Endodermal cell (in vitro differentiated cells): ENCODE measurements around the gene TSPAN9. TPM values are rescaled to one million over a fixed set of nuclear protein-coding genes. Genes with fewer than 3 reads are reported as not detected.
A peak's percentile ranks its signal among the peaks of the same experiment; 100 is the strongest.

Experiments used
- DNase-seq: peaks from one replicate; pipeline ENCODE4 v3.0.0-alpha.2; 2017
- H3K27ac ChIP-seq: 2 replicates; pipeline ENCODE4 v1.5.1; 2013; ENCODE audit warnings: mild to moderate bottlenecking, low read depth, low read length, moderate library complexity
- H3K27me3 ChIP-seq: 2 replicates; pipeline ENCODE4 v1.6.1; 2013; ENCODE audit warnings: mild to moderate bottlenecking, low read length, moderate library complexity; ENCODE audit not compliant: insufficient read depth, control insufficient read depth, poor library complexity, severe bottlenecking
- H3K36me3 ChIP-seq: 2 replicates; pipeline ENCODE4 v1.7.0; 2013; ENCODE audit warnings: mild to moderate bottlenecking, low read length, moderate library complexity; ENCODE audit not compliant: control insufficient read depth, insufficient read depth
- H3K4me1 ChIP-seq: one replicate; pipeline ENCODE4 v1.7.0; 2013; ENCODE audit warnings: low read length; ENCODE audit not compliant: control insufficient read depth, insufficient read depth
- H3K4me3 ChIP-seq: 2 replicates; pipeline ENCODE4 v1.5.1; 2013; ENCODE audit warnings: mild to moderate bottlenecking, low read length, moderate library complexity
- H3K9ac ChIP-seq: 2 replicates; pipeline ENCODE4 v1.6.1; 2013; ENCODE audit warnings: mild to moderate bottlenecking, low read length, moderate library complexity; ENCODE audit not compliant: poor library complexity, severe bottlenecking; ENCODE audit errors: extremely low read depth
- H3K9me3 ChIP-seq: 2 replicates; pipeline ENCODE4 v1.6.1; 2013; ENCODE audit warnings: mild to moderate bottlenecking, low read length, moderate library complexity; ENCODE audit not compliant: control insufficient read depth
- H3K27ac Mint-ChIP-seq: 2 replicates; pipeline ENCODE4 v1.8.0; 2020; ENCODE audit warnings: mixed read lengths
- H3K27me3 Mint-ChIP-seq: 2 replicates; pipeline ENCODE4 v1.8.0; 2021; ENCODE audit warnings: mild to moderate bottlenecking, mixed read lengths; ENCODE audit not compliant: insufficient read depth
- H3K36me3 Mint-ChIP-seq: 2 replicates; pipeline ENCODE4 v1.8.0; 2020; ENCODE audit warnings: low read depth, mixed read lengths
- H3K4me1 Mint-ChIP-seq: 2 replicates; pipeline ENCODE4 v1.8.0; 2020; ENCODE audit warnings: mixed read lengths
- H3K4me3 Mint-ChIP-seq: 2 replicates; pipeline ENCODE4 v1.8.0; 2020; ENCODE audit warnings: mild to moderate bottlenecking, moderate library complexity, mixed read lengths
- H3K9me3 Mint-ChIP-seq: 2 replicates; pipeline ENCODE4 v1.8.0; 2020; ENCODE audit warnings: mild to moderate bottlenecking, mixed read lengths
- CTCF ChIP-seq: fragments of 200-600 bp; sonication (generic); conservative IDR thresholded peaks from 2 replicates; pipeline ENCODE4 v1.5.0; 2021; ENCODE audit warnings: antibody characterized with exemption, mild to moderate bottlenecking
- WGBS, 2 experiments: methylation state at CpG; one replicate each; pipeline versions ENCODE4 v1.1.5 to v1.1.7; 2013; ENCODE audit warnings: missing lambda C conversion rate in 2 of 2, mixed read lengths in 1 of 2; ENCODE audit not compliant: insufficient coverage in 1 of 2, insufficient read length in 1 of 2; 5-methylcytosine and 5-hydroxymethylcytosine counted together
- total RNA-seq, 2 donors: library from RNA; stranded (reverse); fragmentation: NEBNext Ultra II Directional in 1 of 2; extraction: Animal tissue kit (Norgen Biotek cat#: 25700) in 1 of 2; gene quantifications; 2 replicates in 1 of 2; 3 replicates in 1 of 2; pipeline ENCODE4 v1.2.1, GENCODE V29; 2021

The TSPAN9 gene
- total RNA-seq, 2 donors from 2014 or later: 31.9 to 80.8 TPM

GRCh38 chr12:3216097-3216496 lies 138.9 kb downstream of the TSPAN9 start:
- Histone ChIP-seq H3K27ac (no peak overlapping the region), H3K9me3 (no peaks in the 10 kb centered on the region), H3K4me3 (no peak overlapping the region), H3K4me1 (peaks cover 8% of the 10 kb centered on the region), H3K9ac (no peak overlapping the region), H3K27me3 (no peaks in the 10 kb centered on the region), H3K36me3 (no peaks in the 10 kb centered on the region)
- H3K27ac Mint-ChIP-seq: no peak overlapping the region
- DNase-seq: no peak
- no peak overlapping the region for H3K4me3 Mint-ChIP-seq
- 93% methylated on average over 5 of the region's 5 CpGs; no CpG with 5 or more reads in 1 of the 2 experiments for WGBS, 2 experiments
- no peaks in the 10 kb centered on the region for H3K9me3 Mint-ChIP-seq
- H3K27me3 Mint-ChIP-seq: no peaks in the 10 kb centered on the region
- peaks cover 2% of the 10 kb centered on the region for H3K36me3 Mint-ChIP-seq
- TF ChIP-seq CTCF: no peak
- peaks cover 40% of the 10 kb centered on the region for H3K4me1 Mint-ChIP-seq

GRCh38 chr12:3216726-3217682 lies 139.8 kb downstream of the TSPAN9 start:
- H3K27ac Mint-ChIP-seq: peak overlapping the region; percentile 49
- H3K4me1 ChIP-seq: peaks cover 8% of the 10 kb centered on the region
- no peak overlapping the region for H3K27ac ChIP-seq
- H3K4me1 Mint-ChIP-seq: peaks cover 40% of the 10 kb centered on the region
- H3K9me3 Mint-ChIP-seq: no peaks in the 10 kb centered on the region
- 88 to 99% methylated on average over 5 to 9 of the region's 12 CpGs for WGBS, 2 experiments
- H3K36me3 Mint-ChIP-seq: no peaks in the 10 kb centered on the region
- TF ChIP-seq CTCF: no peak
- H3K9ac ChIP-seq: no peak overlapping the region
- no peaks in the 10 kb centered on the region for H3K27me3 ChIP-seq
- H3K4me3 Mint-ChIP-seq: no peak overlapping the region
- H3K27me3 Mint-ChIP-seq: no peaks in the 10 kb centered on the region
- no peak overlapping the region for H3K4me3 ChIP-seq
- no peaks in the 10 kb centered on the region for H3K9me3 ChIP-seq
- no peaks in the 10 kb centered on the region for H3K36me3 ChIP-seq
- DNase-seq: no peak

GRCh38 chr12:3217683-3218079 lies 140.5 kb downstream of the TSPAN9 start:
- DNase-seq: no peak
- Mint-ChIP-seq H3K9me3 (no peaks in the 10 kb centered on the region), H3K27ac (no peak overlapping the region), H3K36me3 (no peaks in the 10 kb centered on the region), H3K4me3 (no peak overlapping the region), H3K27me3 (no peaks in the 10 kb centered on the region), H3K4me1 (peaks cover 37% of the 10 kb centered on the region)
- Histone ChIP-seq H3K36me3 (no peaks in the 10 kb centered on the region), H3K9me3 (no peaks in the 10 kb centered on the region), H3K27me3 (no peaks in the 10 kb centered on the region), H3K4me1 (peaks cover 8% of the 10 kb centered on the region), H3K27ac (peak overlapping the region; percentile 16), H3K9ac (no peak overlapping the region), H3K4me3 (no peak overlapping the region)
- TF ChIP-seq CTCF: no peak
- 90 to 93% methylated on average over 3 to 4 of the region's 4 CpGs for WGBS, 2 experiments
